AG09309 (cell line): ENCODE measurements around the gene PIGR.
A peak's percentile ranks its signal among the peaks of the same experiment; 100 is the strongest.

Experiments
- DNase-seq: peaks from one replicate; pipeline ENCODE4 v3.0.0-alpha.2; 2010; ENCODE audit warnings: low read depth
- H3K4me3 ChIP-seq: 2 replicates; pipeline ENCODE4 v1.5.1; 2011; ENCODE audit warnings: mild to moderate bottlenecking, low read depth, low read length, moderate library complexity; ENCODE audit not compliant: control insufficient read depth
- TF ChIP-seq, protein P1 (sequence below): IDR thresholded peaks from 2 replicates; pipeline ENCODE4 v1.5.1; 2011; ENCODE audit warnings: mild to moderate bottlenecking, low read depth, low read length, inconsistent platforms; ENCODE audit not compliant: insufficient read depth, control insufficient read depth; ENCODE audit errors: missing control alignments

Gene PIGR

DNA sequence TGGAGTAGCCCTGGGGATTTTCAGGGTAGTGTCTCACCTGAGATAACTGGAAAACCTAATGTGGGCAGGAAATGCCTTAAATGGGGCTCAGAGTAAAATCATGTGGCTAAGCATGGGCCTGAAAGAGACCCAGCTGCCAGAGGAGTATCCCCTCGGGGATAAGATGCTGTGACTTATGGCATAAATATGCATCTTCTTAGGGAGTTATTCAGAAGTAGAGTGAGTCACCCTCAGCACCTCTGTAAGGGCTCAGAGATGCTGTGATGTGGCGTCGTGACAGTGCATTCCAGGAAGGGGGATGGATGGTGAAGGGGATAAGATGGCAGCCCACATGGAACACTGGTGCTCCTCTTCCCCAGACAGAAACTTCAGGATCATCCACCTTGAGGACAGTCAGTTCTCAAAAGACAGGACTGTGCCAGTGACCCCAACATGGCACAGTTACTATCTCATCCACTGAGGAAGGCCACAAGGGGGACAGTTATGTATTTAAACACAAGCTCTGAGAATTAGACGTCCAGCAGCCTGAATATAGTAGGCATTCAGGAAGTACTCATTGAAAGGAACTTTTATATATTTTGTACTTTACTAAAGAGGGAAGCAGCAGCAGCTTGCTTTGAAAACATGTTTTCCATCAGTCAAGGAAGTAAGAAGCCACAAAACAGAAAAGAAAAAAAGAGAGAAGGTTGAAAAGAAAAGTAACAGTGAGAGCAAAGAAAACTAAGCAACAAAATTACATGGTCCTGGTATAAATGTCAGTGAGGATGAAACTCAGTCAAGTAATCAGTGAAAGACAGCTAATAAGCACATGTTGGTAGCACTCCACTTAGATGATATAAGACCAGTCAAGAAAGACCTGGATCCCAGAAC, 40.7 kb downstream of the PIGR start:
- H3K4me3 ChIP-seq: no peak overlapping the region
- TF ChIP-seq, protein P1, sequence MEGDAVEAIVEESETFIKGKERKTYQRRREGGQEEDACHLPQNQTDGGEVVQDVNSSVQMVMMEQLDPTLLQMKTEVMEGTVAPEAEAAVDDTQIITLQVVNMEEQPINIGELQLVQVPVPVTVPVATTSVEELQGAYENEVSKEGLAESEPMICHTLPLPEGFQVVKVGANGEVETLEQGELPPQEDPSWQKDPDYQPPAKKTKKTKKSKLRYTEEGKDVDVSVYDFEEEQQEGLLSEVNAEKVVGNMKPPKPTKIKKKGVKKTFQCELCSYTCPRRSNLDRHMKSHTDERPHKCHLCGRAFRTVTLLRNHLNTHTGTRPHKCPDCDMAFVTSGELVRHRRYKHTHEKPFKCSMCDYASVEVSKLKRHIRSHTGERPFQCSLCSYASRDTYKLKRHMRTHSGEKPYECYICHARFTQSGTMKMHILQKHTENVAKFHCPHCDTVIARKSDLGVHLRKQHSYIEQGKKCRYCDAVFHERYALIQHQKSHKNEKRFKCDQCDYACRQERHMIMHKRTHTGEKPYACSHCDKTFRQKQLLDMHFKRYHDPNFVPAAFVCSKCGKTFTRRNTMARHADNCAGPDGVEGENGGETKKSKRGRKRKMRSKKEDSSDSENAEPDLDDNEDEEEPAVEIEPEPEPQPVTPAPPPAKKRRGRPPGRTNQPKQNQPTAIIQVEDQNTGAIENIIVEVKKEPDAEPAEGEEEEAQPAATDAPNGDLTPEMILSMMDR: peak; percentile 17
- DNase-seq: peak; percentile 88

GRCh38 chr1:206904423-206905142, 41.7 kb downstream of the PIGR start:
- TF ChIP-seq, protein P1: no peak
- no peak overlapping the region for H3K4me3 ChIP-seq
- DNase-seq: no peak

DNA sequence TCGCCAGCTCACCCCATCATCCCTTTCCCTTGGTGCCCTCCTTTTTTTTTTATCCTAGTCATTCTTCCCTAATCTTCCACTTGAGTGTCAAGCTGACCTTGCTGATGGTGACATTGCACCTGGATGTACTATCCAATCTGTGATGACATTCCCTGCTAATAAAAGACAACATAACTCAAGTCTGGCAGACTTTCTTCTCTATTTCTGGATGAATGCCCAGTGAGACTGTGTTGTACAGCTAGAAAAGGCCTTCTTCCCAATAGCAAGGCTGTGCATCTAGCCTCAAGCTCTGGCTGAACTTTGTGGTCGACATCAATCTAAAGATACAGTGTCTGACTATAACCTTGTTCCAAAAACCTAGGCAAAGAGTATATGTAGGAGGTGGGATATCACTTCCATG, 42.6 kb downstream of the PIGR start:
- TF ChIP-seq, protein P1: no peak
- no peak overlapping the region for H3K4me3 ChIP-seq
- DNase-seq: no peak

DNA sequence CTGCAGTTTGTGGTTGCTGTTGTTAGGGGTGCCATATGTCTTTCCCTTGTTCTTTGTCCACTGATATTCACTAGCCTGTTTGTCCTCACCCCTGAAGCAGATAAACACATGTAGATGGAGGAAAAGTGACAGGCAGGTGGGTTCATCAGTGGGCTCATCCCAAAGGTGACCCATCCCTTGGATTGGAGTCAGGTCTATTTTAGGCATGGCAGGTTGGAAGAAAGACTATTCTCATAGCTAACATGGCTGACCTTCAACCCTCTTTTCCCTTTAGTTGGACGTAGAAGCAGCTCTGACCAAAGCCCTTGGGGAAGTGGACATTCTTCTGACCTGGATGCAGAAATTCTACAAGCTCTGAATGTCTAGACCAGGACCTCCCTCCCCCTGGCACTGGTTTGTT, 43.6 kb downstream of the PIGR start:
- H3K4me3 ChIP-seq: no peak overlapping the region
- DNase-seq: no peak
- TF ChIP-seq, protein P1: no peak

- no peak for DNase-seq
- no peak overlapping the region for H3K4me3 ChIP-seq
- TF ChIP-seq, protein P1: no peak
These were observed 44.3 kb downstream of the PIGR start for GRCh38 chr1:206901944-206902343.

DNA sequence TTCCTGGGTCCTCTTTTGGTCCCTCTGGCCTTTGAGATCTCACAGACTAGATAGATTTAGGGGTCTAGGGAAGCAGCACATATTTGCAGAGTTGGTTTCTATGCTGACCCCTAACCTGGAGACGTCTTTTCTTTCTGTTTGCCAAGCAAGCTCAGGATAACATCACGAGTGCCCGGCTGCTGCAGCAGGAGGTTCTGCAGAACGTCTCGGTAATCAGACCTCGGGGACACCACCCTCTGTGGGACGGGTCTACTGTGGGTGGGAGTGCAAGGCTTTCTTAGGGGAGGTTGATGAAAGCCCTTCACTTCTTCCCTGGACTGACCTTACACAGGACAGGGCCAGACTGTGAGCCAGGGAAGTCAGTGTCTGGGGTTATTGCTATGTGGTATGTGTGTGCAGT, 46.1 kb downstream of the PIGR start:
- TF ChIP-seq, protein P1: no peak
- no peak overlapping the region for H3K4me3 ChIP-seq
- no peak for DNase-seq
